Stimulated activated CD8-positive, alpha-beta memory T cell treated with anti-CD3 and anti-CD28 coated beads, Interleukin-4, amount 100 ng/mL, for 4 hours (primary cell): ENCODE measurements around the gene ISYNA1.
A peak's percentile ranks its signal among the peaks of the same experiment; 100 is the strongest.

Experiments
- DNase-seq, 2 donors: peaks; one replicate each; pipeline ENCODE4 v3.0.0-alpha.2; 2020; ENCODE audit warnings: low read depth in 2 of 2, low spot score in 1 of 2

ISYNA1 gene

GRCh38 chr19:18468517-18468916 lies 30.6 kb upstream of the ISYNA1 start:
- no peak for DNase-seq

GRCh38 chr19:18467978-18468377 lies 30.0 kb upstream of the ISYNA1 start:
- no peak for DNase-seq

GRCh38 chr19:18466354-18466753 lies 28.4 kb upstream of the ISYNA1 start:
- DNase-seq: no peak

- DNase-seq: no peak
These were observed 28.0 kb upstream of the ISYNA1 start for GRCh38 chr19:18465964-18466339.

DNA sequence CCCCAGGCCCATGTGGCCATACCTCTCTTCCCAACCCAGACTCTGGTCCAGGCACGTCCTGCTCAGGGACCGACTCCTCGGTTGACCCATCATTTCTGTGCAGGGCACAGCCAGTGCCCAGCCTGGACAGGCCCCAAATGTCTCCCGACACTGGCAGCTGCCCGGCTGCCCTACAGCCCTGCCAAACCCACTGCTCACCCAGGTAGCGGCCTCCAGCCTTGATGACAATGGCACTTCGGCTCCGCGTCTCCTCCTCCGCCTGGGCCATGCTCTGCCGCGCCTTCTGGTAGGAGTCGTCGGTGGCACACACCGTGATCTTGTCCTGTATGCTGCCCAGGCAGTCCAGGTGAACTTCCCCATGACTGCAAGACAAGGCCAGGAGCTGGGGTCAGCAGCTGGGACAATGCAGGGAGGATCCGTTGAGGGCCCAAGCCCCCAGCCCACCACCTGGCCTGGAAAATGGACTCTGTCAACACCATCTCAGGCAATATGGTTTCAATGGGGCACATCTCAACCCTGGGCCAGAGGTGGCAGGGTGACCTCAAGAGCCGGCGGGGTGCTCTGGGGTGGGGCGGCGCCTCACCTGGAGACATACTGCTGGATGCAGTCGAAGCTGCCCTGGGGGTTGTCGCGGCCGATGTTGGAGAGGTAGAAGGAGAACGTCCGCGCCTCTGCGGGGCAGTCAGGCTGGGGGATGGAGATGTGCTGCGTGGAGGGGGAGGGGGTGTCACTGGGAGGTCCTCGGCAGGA lies 27.5 kb upstream of the ISYNA1 start:
- no peak for DNase-seq

DNA sequence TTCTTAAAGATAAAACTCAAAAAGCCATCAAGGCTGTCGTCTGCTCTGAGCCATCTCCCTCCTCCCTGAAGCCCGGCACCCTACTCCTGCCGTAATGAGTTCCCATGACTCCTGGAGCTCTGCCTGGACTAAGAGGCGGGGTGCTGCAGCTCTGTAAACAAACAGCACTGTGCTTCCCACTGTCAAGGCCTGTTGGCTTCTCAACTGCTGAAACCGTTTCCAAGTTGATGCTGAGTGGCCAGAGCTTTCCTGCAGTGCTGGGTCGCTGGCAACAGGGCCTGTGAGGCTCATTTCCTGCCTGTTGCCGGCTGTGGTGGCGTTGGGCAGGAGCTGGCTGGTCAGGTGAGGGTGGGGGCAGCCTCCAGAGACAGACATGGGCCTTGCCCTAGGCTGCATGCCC lies 26.7 kb upstream of the ISYNA1 start:
- DNase-seq: no peak

GRCh38 chr19:18461471-18461870 lies 23.5 kb upstream of the ISYNA1 start:
- DNase-seq: no peak

GRCh38 chr19:18460900-18461299 lies 23.0 kb upstream of the ISYNA1 start:
- no peak for DNase-seq

- DNase-seq: no peak
These were observed 19.8 kb upstream of the ISYNA1 start for GRCh38 chr19:18457483-18458331.

GRCh38 chr19:18456974-18457373 lies 19.0 kb upstream of the ISYNA1 start:
- DNase-seq: no peak

GRCh38 chr19:18456279-18456678 lies 18.3 kb upstream of the ISYNA1 start:
- DNase-seq: no peak

GRCh38 chr19:18453269-18454024 lies 15.5 kb upstream of the ISYNA1 start:
- no peak for DNase-seq

DNA sequence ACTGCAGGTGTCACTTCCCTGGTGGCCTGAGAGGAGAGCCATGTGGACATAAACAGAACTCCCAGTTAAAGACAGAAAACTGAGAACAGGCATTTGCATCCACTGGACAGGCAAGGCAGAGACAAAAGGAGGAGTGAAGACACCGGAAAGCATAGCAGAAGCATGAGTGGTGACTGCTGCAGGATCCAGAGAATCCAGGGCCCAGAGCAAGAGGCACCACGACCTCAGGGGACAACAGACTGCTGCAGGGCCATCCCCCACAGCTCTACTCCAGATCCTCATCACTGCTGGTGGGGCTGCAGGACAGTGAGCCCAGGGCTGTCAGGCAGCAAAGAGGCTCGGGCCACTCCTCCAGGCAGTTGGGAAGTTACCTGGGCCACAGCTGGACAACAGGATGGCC lies 14.5 kb upstream of the ISYNA1 start:
- DNase-seq: no peak

- DNase-seq: peak; percentile 63 to 83
These were observed 13.3 kb upstream of the ISYNA1 start for GRCh38 chr19:18450931-18451836.

GRCh38 chr19:18450021-18450930 lies 12.3 kb upstream of the ISYNA1 start:
- DNase-seq: no peak

DNA sequence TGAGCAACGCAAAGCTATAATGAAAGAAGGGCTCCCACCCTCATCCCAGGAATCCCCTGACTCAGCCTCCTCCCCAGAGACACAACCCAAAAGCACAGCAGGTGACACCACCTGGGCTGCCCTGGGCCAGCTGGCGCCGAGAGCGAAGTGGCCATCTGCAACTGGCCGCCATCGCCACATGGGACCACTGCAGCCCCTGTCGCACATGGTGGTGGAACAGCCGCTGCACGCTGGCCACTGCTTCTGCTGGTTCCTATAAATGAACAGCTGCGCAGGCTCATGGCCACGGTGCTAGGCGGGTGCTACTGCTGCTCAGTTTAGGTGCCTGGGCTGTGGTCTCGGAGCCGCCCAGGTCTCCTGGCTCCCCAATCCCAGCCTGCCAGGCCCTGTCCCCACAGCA lies 11.6 kb upstream of the ISYNA1 start:
- no peak for DNase-seq

- no peak for DNase-seq
These were observed 9.0 kb upstream of the ISYNA1 start for GRCh38 chr19:18446811-18447359.

- DNase-seq: no peak
These were observed 8.3 kb upstream of the ISYNA1 start for GRCh38 chr19:18446145-18446810.
